ENCODE results near the gene CHRNA4.

Gene CHRNA4

DNA sequence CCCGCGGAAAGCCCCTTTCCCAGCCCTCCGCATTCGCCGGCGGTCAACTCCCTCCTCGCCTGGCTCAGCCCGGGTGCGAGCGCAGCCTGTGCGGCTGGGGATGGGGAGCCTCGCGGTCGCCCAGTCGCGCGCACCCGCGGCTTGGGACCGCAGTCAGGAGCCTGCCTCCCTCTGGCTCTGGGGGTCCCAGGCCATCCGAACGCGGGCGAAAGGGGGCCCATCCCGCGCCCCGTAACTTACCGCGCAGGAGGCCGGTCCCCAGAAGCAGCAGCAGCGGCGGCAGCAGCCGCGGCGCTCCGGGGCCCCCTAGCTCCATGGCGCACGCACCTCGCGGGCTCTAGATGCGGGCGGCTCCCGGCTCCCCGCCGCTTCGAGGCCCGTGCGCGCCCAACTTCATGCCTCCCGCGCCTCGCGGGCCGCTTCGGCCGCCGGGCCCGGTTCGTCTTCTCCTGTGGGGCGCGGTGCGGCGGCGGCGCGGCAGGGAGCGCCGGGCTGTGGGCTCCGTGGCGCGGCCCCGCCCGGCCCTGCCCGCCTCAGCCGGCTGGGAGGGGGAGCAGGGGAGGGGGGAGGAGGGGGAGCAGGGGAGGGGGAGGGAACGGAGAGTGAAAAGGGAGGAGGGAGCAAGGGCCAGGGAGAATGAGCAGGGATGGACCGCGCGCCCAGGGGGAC, at the start of gene CHRNA4:
TSS of gene CHRNA4 (minus strand) at position 500 of the 669 bp plus-strand sequence. CDS start at position 316, 184 bp downstream.
- DNase-seq = no peak

DNA sequence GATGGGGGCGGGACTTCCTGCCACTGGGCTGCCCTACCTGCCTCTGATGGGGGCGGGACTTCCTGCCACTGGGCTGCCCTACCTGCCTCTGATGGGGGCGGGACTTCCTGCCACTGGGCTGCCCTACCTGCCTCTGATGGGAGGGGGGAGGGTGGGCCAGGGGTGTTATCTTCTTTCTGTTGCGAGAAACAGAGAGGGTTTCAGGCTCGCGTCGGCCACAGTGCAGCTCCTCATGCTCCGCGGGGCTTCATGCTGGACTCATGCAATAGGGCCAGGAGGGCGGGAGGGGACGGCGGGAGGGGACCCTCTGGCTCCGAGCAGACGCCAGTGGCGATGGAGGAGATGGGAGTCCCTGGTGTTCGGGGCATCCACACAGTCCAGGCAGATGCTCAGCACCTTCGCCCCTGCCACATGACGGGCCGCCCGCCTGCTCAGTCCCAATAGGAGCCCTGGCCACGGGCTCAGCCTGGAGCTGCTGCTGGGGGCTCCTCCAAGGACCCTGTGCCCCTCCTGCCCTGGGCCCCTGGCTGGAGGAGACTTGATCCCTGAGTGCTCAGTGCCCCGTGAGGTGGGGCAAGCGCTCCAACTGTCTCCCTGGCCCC, 48.8 kb upstream of the CHRNA4 start:
- DNase-seq = no peak

DNA sequence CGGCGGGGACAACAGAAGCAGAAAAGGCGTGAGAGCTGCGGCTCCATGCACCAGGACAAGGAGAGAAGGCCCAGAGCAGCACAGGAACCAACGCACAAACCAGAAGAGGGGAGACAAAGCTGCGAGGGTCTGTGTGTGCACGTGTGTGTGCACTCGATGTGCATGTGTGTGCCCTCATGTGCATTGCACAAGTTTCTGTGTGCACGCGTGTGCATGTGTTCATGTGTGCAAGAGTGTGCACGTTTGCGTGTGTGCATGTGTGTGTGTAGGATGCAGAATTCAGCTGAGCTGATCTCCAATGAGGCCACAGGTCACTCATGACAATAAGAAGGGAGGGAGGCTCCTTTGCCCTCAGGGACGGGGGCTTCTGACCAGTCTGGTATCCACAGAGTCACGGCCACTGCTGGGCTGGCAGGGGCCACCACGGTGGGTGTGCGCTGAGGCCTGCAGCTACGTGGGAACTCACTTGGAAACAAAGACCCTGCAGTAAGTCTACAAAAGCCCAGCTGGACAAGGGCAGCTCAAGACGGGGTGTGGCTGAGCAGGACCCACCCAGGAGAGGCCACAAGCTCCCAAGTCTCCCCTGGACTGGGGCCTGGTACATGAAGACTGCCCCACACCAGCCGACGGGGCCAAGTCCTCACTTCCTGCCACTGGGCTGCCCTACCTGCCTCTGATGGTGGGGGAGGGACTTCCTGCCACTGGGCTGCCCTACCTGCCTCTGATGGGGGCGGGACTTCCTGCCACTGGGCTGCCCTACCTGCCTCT, 48.1 kb upstream of the CHRNA4 start:
- DNase-seq = no peak

DNA sequence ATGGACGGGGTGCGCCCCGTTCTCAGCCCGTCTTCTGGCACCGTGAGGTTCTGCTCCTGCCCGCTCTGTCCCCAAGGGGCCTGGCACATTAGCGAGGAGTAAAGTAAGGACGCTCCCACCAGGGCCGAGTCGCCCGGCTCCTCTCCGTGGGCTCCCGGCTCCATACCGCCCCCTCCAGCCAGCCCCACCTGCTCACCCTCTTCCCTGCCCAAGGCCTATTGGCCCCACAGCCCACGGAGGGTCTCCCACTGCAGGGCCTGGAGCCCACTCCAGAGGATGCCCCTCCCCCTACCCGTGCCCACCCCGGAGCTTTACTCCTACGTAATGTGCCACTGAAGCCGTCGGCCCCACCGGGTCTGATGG, 47.5 kb upstream of the CHRNA4 start:
- DNase-seq = no peak

DNA sequence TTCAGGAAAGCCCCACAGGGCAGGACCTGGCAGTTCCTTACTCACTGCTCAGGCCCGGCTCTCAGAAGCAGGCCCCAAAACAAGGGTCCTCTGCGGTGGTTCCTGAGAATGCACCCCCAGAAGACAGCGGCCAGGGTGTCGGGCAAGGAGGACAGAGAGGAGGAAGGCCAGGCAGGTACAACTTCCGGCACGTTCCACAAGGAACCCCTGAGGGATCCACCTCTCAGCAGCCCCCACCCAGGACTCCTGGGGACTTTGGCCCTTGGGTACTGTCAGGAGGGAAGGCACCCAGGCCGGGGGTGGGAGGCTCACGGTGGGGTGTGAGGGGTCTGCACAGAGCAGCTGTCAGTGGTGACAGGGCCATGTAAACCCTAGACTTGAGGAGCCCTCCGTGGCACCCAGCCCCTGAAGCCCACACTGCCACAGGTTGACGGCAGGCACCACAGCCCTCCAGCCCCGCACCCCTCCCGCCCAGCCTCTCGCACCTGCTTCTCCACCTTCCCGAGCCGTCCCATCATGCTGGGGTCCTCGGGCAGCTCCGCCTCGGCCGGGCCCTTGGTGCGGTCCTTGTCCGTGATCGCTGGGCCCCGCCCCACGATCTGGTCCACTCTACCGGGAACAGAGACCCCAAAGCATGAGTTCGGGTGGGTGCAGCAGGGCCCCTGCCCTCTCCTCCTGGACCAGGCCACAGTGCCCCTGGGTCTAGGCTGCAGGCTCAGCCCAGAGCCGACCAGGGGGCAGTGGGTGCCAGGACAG, 47.0 kb upstream of the CHRNA4 start:
- DNase-seq = no peak

DNA sequence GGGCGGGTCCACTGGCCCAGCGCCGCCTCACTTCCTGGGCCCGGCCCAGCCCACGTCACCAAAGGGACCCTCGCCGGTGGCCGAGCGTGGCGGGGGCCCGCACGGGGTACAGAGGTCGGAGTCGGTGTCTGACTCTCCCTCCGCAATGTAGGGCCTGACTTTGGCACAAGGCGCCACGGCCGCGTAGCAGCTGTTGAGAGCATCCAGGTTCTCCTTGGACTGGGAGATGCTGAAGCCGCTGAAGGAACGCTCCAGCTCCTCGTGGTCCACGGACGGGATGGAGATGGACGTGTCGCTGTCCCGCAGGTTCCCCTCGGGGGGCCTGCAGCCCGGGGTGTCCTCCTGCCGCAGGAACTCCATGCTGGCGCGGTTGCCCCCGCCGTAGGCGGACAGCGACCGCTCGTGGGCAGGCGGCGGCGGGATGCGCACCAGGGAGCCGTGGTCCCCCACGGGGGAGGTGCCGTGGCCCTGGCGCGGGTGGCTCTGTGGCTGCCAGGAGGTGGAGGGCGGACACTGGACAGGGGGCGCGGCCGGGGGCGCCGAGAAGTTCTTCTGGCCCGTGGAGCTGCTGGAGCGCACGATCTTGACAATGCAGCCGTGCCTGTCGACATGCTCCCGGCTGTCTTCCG, 45.6 kb upstream of the CHRNA4 start:
- no peak for DNase-seq

DNA sequence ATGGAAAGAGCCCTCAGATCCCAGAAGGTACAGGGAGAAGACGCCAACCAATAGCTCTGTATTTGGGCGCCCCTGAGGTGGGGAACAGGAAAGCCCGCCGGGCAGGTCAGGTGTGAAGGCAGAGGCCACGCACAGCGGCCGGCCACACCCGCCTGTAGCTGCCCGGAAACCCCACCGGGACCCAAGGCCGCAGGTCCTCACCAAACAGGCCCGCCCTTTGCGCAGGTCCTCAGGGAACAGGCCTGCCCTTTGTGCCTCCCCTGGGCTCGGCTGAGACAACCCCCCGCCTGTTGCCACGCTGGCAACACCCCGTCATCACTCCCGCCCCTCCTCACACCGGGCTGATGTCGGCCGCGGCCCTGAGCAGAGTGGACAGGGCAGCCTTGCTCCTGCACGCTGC, 44.9 kb upstream of the CHRNA4 start:
- no peak for DNase-seq

DNA sequence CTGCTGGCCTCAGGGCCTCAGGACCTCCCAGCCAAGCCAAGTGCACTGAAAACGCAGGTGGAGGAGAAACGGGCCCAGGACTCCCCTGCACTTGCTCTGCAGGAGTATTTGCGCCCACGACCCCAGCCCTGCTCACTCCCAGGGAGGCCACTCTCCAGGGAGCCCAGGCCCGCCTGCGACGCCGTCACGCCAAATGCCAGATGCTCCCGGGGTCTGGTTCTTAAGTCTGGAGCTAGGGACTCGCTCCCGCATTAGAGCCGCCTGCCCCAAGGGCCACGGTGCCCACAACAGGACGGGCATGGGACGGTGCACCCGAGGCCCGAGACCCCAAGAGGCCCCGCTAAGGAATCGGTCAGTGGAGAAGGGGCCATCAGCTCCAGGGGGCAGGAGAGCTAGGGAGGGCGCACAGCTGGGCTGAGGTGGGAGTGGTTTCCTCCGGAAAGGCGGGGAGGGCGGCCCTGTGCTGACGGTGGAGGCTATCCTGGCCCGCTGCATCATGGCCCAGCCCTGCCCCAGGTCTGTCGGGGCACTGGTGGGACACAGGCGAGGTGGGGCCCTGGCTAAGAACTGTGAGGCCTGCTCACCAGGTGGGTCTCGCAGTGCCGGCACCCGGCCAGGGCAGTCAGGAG, 44.1 kb upstream of the CHRNA4 start:
- DNase-seq = no peak

DNA sequence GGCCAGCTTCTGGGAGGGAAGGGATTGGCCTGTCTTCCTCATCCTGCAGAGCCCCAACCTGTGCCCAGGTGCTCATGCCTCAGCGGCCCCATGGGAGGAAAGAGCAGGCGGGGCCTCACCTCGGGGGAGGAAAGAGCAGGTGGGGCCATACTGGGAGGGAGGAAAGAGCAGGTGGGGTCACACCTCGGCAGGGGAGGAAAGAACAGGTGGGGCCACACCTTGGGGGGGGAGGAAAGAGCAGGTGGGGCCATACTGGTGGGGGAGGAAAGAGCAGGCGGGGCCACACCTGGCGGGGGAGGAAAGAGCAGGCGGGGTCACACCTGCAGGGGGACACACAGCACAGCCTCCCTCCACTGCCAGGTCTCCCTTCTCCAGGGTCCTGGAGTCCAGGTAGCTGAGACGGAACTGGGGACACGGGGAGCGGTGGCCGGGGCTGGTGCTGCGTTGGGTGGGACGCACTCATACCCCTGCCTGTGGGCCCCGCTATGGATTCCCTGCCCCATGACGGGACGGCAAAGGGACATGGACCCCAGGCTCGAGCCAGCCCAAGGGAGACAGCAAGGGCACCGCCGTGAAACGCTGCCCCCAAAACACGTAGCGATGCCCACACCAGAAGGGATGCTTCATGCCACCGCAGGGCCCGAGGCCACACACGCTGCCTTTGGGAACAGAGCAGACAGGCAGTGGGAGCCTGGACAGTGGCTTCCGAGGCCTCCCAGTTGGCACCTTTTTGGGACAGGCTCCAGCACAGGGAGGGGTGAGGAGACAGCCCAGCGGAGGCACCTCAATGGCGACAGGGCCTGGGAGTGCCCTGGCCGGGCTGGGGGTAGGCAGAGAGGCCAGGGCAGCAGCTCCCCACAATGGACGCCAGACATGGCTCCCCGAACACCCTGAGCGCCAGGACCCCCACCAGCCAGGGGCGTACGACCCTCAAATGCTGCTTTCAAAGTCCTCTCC, 43.3 kb upstream of the CHRNA4 start:
- no peak for DNase-seq

DNA sequence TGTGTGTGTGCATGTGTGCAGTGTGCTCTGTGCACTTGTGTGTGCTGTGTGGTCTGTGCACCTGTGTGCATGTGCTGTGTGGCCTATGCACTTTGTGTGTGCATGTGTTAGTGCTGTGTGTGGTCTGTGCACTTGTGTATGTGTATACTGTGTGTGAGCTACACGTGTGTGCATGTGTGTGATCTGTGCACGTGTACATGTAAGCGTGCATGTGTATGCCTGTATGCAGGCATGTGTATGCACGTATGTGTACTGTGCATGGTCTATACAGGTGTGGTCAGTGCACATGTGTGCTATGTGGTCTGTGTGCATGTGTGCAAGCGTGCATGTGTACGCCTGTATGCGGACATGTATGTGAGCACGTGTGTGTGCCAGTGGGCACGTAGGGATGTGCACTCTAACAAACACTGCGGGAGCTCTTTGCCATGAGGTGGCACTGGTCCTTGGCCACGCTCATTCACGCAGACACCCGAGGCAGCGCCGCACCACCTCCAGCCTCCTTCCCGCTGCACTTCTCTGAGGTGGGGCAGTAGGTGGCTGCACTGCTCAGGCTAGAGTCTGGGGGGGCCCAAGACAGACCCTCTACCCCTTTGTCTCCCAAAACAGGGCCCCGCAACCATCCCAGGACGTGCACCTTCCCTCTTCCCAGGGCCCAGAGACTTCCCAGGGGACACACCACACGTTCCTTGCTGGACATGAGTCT, 42.4 kb upstream of the CHRNA4 start:
- DNase-seq = no peak

DNA sequence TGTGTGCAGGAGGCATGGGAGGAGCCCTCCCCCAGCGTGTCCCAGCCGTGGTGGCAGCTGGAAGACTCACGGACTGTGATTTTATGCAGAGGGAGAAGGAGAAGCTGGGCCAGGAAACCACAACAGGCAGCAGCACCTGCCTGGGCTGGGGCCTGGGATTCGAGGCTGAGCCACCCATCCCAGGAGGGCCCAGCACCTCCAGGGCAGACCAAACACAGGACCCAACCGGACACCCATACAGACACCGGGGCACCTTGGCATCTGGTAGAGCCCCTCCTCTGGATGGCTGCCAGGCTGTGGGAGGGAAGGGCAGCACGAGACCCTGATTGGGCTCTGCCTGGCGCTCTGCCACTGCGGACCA, 41.7 kb upstream of the CHRNA4 start:
- no peak for DNase-seq

DNA sequence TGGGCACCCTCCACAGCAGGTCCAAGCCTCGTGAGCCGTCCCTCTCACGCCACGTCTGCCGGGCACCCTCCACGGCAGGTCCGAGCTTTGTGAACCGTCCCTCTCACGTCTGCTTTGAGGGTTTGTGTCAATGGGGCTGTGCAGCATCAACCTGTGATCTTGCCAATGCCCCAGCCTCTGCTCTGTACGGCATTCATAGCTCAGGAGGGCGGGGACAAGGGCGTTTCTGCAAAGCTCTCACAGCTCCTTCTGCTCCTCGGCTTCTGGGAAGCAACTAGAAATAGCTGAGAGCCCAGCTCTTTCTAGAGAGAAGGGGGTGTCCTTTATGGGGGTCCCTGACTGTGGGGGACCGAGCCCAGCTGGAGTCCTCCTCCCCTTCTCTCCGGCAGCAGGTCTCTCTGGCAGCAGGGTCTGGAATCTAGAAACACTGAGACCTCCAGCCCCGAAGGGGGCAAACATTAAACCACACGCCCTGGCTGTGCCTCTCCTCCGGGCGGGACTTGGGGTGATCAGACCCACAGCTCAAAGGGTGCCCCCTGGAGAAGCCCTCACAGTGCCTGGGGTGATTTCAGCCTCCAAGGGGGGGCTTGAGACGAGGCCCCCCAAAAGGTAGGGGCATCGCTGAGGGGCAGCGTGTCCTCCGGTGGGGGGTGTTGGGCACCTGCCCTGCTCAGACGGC, 41.2 kb upstream of the CHRNA4 start:
- no peak for DNase-seq

DNA sequence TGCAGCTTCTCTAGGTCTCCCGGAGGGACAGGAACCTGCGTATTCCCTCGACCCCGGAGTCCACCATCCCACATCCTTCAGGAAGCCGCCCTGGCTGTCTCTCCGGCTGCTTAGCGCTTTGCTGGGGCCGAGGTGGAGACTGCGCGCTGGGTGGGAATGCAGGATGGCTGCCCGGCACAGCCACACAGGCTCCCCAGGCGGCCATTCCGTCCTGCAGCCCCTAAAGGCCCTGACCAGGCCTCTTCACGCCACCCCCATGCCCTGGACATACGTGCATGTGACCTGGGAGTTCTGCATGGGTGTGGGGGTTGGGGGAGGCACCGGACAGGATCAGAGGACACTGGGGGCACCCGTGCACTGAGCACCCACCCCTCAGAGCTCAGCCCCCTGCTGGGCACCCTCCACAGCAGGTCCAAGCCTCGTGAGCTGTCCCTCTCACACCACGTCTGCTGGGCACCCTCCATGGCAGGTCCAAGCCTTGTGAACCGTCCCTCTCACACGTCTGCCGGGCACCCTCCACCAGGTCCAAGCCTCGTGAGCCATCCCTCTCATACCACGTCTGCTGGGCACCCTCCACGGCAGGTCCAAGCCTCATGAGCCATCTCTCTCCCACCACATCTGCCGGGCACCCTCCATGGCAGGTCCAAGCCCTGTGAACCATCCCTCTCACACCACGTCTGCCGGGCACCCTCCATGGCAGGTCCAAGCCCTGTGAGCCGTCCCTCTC, 40.4 kb upstream of the CHRNA4 start:
- no peak for DNase-seq

DNA sequence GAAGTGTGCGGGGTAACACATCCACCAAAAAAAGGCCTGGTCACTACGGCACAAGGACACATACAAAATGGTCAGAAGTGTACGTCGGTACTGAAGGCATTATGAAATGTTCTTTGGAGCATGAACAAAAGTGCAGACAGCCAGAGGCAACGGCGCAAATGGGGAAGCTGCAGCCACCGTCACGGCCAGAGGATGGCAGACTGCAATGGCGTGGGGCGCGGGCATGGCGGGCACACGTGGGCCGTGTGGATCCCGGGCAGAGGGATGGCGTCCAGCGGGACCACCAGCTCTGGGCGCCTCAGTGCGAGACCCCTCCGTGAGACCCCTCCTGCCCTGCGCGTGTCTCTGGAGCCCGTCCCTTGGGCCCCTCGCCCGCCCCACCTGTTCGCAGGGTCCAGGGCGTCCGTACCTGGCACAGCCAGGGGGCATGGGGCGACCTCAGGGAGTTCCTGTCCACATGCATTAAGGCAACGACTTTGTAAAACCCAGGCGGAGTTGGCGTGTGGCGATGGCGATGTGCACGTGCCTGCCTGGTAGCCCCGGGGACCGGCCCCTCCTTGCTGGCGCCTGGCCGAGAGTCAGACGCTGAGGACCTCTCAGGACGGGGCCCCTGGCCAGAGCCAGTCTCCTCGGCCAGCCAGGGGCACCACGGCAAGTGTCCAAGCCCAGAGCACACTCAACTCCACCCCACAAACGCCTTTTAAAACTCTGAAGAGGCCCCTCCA, 39.5 kb upstream of the CHRNA4 start:
- no peak for DNase-seq

DNA sequence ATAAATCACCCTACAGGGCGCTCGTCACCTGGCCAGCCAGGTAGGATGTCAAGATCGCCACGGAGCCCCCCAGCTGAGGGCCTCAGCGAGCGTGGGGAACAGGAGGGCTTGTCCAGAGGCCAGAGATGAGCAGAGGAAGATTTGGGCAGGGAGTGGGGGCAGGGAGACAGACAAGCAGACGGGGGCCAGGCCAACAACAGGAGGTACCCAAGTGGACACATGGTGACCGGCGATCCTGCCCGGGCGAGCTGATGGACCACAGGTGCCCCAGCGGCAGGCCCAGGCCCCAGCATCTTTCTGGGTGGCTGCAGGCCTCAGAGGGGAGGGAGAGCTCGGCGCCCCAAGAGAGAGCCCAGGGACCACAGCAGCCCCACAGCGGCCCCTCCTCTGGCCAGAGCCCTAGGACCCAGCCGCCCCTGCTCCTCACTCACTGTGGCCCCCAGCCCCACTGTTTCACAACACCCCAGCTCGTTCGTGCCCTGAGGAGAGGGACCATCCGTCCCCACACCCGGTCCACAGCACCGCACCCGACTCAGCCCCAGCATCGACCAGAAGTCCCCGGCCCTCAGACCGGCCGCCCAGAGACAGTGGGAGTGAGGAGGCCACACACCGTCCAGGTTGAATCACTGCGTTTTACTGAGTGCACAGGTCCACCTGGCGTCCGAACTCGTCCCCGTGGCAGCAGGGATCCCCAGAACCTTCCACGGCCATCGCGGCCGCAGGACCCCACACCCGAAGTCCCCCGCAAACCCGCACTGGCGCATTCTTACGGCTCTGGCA, 38.6 kb upstream of the CHRNA4 start:
- DNase-seq = no peak

DNA sequence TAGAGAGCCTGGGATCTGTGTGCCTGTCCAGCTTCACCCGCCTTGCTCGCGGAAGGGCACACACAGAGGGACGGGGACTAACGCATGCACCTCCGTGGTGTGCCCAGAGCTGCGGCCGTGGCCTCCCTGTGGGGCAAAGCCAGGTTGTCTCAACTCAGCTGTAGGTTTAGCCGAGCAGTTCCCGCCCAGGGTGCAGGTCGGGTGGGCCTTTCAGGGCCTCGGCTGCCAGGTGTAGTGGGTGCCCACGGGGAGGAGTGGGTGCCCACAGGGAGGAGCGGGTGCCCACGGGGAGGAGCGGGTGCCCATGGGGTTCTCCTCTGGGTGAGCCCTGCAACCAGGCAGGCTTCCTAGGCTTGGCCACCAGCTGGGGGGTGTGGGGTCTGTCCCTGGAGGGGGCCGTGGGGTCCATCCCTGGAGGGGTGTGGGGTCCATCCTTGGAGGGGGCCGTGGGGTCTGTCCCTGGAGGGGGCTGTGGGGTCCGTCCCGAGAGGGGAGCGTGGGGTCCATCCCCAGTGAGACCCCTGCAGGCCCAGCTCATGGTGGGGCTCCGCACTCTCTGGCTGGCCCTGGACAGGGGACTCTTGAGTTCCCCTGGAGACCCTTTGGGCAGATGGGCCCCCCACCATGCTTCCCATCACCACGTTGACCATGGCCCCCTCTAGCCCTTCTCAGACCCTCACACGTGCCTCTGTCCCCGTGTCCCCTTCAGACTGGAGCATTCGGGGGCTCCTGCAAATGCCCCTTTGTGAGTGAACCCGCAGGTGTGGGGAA, 37.8 kb upstream of the CHRNA4 start:
- no peak for DNase-seq

DNA sequence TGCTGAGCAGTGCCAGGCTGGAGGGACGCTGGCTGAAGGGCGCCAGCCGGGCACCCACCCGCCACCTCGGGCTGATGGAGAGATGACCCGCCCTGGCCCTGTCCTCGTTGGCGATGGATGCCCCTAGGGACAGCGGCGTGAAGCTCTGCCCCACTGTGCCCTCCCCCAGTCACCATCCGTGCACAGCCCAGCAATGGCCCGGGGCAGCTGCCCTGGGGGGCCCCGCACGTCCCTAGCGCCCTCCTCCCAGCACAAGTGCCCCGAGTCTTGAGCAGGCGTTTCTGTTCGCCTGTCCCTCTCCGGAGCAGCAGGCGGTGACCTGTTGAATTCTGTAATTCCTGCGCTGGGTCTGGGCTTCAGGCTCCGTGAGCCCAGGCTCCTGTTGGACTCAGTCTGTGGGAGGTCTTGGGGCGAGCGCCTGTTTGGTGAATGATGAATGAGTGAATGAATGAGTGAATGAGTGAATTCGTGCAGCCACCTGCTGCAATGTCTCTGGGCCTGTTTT, 36.8 kb upstream of the CHRNA4 start:
- DNase-seq = no peak
